Endothelial cell (in vitro differentiated cells): Measurements from ENCODE around the gene ERCC6L2. TPM values are rescaled to one million over a fixed set of nuclear protein-coding genes. Genes with fewer than 3 reads are reported as not detected.

Experiments
- DNase-seq: peaks from one replicate; pipeline ENCODE4 v3.0.0; 2021; ENCODE audit warnings: low spot score
- H3K27ac Mint-ChIP-seq: one replicate; pipeline ENCODE4 v1.8.0; 2021; ENCODE audit warnings: mixed read lengths, inconsistent platforms; ENCODE audit not compliant: unreplicated experiment
- H3K27me3 Mint-ChIP-seq: one replicate; pipeline ENCODE4 v1.8.0; 2021; ENCODE audit warnings: mild to moderate bottlenecking, moderate library complexity, mixed read lengths, inconsistent platforms; ENCODE audit not compliant: unreplicated experiment
- H3K36me3 Mint-ChIP-seq: one replicate; pipeline ENCODE4 v1.8.0; 2021; ENCODE audit warnings: mild to moderate bottlenecking, low read depth, mixed read lengths, inconsistent platforms; ENCODE audit not compliant: unreplicated experiment
- H3K4me1 Mint-ChIP-seq: one replicate; pipeline ENCODE4 v1.8.0; 2021; ENCODE audit warnings: mild to moderate bottlenecking, mixed read lengths, inconsistent platforms; ENCODE audit not compliant: unreplicated experiment
- H3K4me3 Mint-ChIP-seq: one replicate; pipeline ENCODE4 v1.8.0; 2021; ENCODE audit warnings: mild to moderate bottlenecking, mixed read lengths, inconsistent platforms; ENCODE audit not compliant: unreplicated experiment
- H3K9me3 Mint-ChIP-seq: one replicate; pipeline ENCODE4 v1.8.0; 2021; ENCODE audit warnings: mixed read lengths, inconsistent platforms; ENCODE audit not compliant: unreplicated experiment
- total RNA-seq: library from RNA; stranded (reverse); fragmentation: NEBNext Ultra II Directional; extraction: Animal tissue kit (Norgen Biotek cat#: 25700); gene quantifications from one replicate; pipeline ENCODE4 v1.2.1, GENCODE V29; 2021; ENCODE audit not compliant: unreplicated experiment
- TF ChIP-seq, protein P1 (sequence below): fragments of 200-600 bp; sonication (generic); IDR thresholded peaks from one replicate; pipeline ENCODE4 v1.5.0; 2021; ENCODE audit warnings: antibody characterized with exemption; ENCODE audit not compliant: unreplicated experiment

ERCC6L2 gene
- total RNA-seq, 1 donor from 2014 or later, result 40.5 TPM

DNA sequence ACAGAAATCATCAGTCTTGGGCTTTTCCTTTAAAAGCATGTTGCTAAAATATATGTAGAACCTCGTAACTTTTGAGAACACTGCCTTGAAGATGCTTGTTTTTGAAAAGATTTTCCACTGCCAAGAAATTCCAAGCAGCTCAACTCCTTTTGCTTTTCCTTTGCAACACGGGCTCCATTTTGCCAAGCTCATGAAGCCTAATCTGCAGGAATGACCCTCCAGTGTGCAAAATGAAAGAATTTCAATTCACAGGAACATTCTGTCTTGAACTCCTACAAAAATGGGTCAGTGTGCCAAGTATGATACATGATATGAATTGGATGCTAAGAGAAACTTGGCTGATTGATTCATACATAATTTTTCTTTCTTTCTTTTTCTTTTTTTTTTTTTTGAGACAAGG lies 35.4 kb upstream of the ERCC6L2 start:
- Mint-ChIP-seq H3K27me3 (peaks cover 1% of the 10 kb centered on the region), H3K4me3 (no peak overlapping the region), H3K27ac (no peak overlapping the region), H3K4me1 (no peaks in the 10 kb centered on the region), H3K9me3 (no peaks in the 10 kb centered on the region), H3K36me3 (peaks cover 3% of the 10 kb centered on the region)
- TF ChIP-seq, protein P1, sequence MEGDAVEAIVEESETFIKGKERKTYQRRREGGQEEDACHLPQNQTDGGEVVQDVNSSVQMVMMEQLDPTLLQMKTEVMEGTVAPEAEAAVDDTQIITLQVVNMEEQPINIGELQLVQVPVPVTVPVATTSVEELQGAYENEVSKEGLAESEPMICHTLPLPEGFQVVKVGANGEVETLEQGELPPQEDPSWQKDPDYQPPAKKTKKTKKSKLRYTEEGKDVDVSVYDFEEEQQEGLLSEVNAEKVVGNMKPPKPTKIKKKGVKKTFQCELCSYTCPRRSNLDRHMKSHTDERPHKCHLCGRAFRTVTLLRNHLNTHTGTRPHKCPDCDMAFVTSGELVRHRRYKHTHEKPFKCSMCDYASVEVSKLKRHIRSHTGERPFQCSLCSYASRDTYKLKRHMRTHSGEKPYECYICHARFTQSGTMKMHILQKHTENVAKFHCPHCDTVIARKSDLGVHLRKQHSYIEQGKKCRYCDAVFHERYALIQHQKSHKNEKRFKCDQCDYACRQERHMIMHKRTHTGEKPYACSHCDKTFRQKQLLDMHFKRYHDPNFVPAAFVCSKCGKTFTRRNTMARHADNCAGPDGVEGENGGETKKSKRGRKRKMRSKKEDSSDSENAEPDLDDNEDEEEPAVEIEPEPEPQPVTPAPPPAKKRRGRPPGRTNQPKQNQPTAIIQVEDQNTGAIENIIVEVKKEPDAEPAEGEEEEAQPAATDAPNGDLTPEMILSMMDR, result no peak
- DNase-seq, result no peak

DNA sequence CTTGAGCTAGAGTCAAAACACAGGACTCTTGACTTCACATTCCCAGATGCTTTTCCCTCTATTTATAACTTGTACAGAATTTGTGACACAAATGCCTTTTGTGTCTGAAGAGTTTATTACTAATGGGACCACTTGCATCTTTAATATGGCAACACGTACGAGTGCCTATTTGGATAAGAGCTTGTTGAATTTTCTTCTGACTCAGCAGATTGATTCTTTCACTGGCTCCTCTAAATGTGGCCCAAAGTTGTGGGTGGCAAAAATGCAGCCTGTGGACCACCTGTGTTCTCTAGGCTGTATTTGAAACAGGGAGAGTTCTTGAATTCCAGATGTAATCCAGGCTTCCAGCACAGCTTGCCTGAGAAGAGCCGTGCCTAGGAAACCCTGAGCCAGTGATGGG lies 34.1 kb upstream of the ERCC6L2 start:
- H3K27me3 Mint-ChIP-seq, result peaks cover 1% of the 10 kb centered on the region
- no peaks in the 10 kb centered on the region for H3K9me3 Mint-ChIP-seq
- no peaks in the 10 kb centered on the region for H3K4me1 Mint-ChIP-seq
- H3K27ac Mint-ChIP-seq, result no peak overlapping the region
- H3K36me3 Mint-ChIP-seq, result peaks cover 3% of the 10 kb centered on the region
- DNase-seq, result no peak
- no peak overlapping the region for H3K4me3 Mint-ChIP-seq
- TF ChIP-seq, protein P1, result no peak

DNA sequence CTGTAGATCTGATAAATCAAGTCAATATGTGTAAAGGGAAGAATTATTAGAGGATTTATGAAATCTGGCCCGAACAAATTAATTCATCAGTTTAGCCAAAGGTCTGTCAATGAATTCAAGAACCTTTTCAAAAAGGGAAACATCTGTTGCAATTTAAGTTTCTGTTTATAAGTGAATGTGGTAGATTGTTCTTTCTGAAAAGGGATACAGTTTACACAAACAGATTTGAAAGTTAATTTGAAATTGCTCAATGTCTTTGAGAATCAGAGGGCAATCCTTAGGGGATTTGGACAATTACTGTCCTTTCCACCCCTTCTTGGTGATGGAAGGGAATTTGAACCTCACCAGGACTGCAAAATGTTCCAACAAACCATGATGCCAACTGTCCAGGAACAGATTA lies 29.7 kb upstream of the ERCC6L2 start:
- TF ChIP-seq, protein P1, result no peak
- Mint-ChIP-seq H3K36me3 (peaks cover 16% of the 10 kb centered on the region), H3K27ac (no peak overlapping the region), H3K27me3 (peaks cover 1% of the 10 kb centered on the region), H3K9me3 (no peaks in the 10 kb centered on the region), H3K4me3 (no peak overlapping the region), H3K4me1 (no peaks in the 10 kb centered on the region)
- no peak for DNase-seq

DNA sequence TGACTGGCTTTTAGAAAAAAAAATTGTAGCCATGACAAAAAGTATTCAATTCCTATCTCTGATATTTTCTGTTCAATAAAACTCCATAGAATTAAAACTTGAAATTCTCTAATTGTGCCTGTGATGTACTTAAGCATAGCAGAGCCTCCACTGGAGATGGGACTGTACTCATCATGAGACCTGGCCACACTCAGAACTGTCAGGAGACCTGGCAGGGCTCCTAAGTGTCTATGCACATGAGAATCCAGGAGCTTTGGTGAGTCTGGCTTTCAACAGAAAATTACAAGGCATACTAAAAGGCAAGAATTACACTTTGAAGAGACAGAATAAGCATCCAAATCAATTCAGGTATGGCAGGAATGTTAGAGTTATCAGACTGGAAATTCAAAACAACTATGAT lies 26.7 kb upstream of the ERCC6L2 start:
- TF ChIP-seq, protein P1, result no peak
- Mint-ChIP-seq H3K27ac (no peak overlapping the region), H3K36me3 (peaks cover 12% of the 10 kb centered on the region), H3K27me3 (no peaks in the 10 kb centered on the region), H3K4me1 (no peaks in the 10 kb centered on the region), H3K4me3 (no peak overlapping the region), H3K9me3 (no peaks in the 10 kb centered on the region)
- no peak for DNase-seq

DNA sequence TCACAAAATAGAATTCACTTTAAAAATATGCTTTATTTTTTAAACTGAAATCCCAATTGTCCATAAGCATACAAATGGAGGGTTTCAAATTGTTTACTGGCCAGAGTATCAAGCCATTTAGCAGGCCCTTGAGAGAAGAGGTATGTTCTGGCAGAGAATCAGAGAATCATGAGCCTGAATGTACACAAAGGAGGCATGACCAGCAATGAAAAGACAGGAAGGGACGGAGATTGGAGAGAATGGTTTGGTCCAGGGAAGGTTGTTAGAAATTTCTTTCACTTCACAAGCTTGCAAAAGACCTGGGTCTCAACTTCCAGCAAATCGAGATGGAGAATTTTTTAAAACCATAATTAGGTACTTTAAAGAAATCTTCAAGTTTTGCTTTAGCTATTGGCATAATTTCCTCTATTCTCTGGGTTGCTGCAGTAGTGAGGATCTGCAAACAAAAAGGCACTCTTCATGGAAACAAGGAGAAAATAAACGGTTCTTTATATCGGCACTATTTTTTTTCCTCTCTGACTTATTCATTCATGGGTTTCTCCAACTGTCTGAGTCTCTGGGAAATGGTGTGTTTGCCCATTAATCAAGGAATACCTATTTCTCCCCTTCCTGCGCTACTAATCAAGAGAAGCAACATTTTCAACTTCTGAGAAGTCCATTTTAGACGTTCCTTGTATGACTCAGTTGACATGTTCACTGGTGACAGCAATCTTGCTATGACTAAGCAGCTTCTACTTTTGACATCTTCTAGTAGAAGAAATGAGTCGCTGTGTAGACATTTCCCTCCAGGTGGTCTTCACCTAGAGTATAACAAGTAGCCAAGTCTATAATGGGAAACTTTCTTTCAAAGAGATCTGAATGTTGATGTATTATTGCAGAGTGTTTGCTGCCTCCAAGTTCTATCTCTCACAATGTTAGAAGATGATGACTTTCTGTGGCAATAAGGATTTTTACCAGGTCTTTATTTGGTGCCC lies 23.1 kb upstream of the ERCC6L2 start:
- Mint-ChIP-seq H3K9me3 (no peaks in the 10 kb centered on the region), H3K36me3 (peaks cover 12% of the 10 kb centered on the region), H3K27me3 (peaks cover 1% of the 10 kb centered on the region)

More for the DNA sequence above, 23.1 kb upstream of the ERCC6L2 start:
- TF ChIP-seq, protein P1, result no peak
- H3K4me3 Mint-ChIP-seq, result no peak overlapping the region
- no peak for DNase-seq
- no peaks in the 10 kb centered on the region for H3K4me1 Mint-ChIP-seq
- H3K27ac Mint-ChIP-seq, result no peak overlapping the region
